Measurements from ENCODE around the gene GTF2F1.
"Not testable (repeated sequence)": the region's sequence is repeated elsewhere in the genome, so short reads cannot be mapped to it uniquely, and the experiment has no call there.

GTF2F1 gene, protein sequence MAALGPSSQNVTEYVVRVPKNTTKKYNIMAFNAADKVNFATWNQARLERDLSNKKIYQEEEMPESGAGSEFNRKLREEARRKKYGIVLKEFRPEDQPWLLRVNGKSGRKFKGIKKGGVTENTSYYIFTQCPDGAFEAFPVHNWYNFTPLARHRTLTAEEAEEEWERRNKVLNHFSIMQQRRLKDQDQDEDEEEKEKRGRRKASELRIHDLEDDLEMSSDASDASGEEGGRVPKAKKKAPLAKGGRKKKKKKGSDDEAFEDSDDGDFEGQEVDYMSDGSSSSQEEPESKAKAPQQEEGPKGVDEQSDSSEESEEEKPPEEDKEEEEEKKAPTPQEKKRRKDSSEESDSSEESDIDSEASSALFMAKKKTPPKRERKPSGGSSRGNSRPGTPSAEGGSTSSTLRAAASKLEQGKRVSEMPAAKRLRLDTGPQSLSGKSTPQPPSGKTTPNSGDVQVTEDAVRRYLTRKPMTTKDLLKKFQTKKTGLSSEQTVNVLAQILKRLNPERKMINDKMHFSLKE

DNA sequence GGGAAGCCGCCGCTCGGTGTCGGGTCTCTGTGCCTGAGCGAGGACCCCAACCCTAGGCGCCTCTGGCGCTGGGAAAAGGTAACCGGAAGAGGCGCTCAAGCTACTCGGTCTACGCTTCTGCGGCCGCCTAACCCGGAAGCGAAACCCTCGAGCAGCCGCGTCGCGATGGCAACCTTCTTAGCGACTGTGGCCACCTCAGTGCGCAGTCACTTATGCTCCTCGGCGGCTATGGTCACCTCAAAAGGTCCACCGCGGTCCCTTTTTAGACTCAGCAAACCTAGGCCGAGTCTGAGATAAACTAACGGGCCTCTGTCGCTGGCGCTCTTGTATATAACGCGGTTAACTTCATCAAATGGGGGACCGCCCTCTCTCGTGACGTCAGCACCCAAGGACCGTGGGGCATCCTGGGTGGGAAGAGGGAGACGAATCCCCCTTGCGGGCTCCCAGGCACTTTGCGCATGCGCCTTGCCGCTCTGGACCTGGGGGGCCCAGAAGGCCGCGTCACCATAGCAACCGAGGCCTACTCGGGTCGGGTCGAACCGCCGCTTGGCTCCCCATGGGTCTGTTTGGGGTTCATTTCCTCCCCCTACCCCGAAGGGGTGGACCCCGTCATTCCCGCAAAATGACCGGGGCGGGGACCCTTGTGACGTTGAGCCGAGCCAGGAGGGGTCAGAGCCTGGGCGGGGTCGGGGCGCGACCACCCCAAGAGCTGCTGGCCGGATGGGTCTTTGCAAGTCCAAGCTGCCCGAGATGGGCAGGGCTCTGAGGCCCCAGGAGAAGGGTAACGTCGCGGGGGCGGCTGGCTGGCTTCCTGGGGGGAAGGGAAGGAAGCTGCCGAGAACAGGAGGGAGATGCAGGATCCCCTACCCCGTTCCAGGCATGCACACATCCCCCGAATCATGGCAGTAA lies at the start of gene GTF2F1:
Gene GTF2F1 (minus strand): TSS at position 91 of the 909 bp plus-strand sequence. CDS start 169 bp downstream, outside the sequence.
- DNase-seq (ENCODE audit: extremely low spot score, insufficient read length, low read depth): peak; percentile 91
- FAIRE-seq: peak; percentile 96

DNA sequence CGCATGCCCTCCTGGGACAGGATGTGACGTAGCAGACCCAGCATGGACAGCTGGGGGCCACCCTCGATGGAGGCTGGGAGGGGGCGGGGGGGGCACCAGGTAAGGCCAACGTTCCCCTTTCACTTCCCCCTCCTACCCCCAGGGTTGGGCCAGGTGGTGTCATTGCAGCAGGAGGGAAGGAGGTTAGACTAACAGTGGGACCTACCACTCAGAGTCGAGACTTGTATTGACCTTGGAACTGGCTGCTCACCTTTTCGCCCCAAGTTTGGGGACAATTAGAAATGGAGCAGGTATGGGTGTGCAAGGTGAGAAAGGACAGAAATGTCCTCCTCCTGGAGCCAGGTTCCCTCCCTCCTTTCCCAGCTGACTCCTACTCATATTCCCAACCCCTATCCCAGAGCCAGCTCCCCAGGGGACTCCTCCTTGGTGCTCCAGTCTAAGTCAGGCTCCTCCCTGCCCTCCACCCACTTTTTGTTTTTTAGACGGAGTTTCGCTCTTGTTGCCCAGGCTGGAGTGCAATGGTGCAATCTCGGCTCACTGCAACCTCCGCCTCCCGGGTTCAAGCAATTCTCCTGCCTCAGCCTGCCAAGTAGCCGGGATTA lies 49.2 kb upstream of the GTF2F1 start:
- no peak for DNase-seq (ENCODE audit: extremely low spot score, insufficient read length, low read depth)
- FAIRE-seq: no peak

DNA sequence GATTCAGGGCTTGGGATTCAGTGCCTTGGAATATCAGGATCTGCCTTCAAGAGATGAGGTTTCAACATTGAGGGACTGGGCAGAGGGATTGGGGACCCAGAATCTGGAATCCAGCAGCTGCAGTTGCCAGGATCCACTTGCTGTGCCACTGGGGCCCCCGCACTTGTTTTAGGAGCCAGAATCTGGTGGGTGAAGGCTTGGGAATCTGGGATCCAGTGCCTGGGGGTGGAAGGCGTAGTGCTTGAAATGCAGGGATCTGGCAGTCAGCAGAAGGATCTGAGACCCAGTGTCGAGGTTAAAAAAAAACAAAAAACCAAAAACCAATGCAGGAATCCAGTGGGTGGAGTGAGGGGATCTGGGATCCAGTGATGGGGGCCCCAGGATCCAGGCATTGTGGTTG lies 47.9 kb upstream of the GTF2F1 start:
- FAIRE-seq (no peak), DNase-seq (ENCODE audit: extremely low spot score, insufficient read length, low read depth) (no peak)

DNA sequence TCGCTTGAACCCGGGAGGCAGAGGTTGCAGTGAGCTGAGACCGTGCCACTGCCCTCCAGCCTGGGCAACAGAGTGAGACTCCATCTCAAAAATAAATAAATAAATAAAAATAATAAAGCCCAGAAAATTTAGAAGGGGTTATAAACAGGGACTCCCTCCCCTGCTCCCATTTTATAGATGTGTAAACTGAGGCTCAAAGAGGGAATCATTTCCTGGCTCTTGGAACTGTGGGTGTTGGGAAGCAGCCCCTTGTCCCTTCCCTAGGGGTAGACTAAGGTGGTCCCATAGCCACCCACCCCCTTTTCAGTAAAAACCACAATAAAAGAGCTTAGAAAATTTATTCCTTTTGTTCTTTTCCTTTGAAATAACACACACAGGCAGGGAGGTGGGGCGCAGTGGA lies 46.8 kb upstream of the GTF2F1 start:
- FAIRE-seq: no peak
- DNase-seq (ENCODE audit: extremely low spot score, insufficient read length, low read depth): no peak

DNA sequence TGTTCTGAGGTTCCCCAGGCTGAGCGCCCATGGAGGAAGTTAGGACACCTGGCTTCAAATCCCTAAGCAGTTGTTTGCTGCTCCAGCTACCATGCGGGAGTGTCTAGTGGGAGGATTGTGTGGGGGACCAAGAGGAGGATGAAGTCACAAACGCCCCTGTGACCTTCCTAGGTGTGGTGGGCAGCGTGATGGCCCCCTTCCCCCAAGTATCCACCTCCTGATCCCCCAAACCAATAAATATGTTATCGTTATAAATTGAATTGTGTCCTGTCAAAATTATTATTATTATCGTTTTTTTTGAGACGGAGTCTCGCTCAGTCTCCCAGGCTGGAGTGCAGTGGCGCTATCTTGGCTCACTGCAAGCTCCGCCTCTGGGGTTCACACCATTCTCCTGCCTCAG lies 40.7 kb upstream of the GTF2F1 start, which contains the start of gene SLC25A41:
Gene SLC25A41 (minus strand): TSS at position 101 of the 400 bp plus-strand sequence. CDS start 70 bp downstream, at position 31.
- DNase-seq (ENCODE audit: extremely low spot score, insufficient read length, low read depth) (no peak), FAIRE-seq (no peak)

DNA sequence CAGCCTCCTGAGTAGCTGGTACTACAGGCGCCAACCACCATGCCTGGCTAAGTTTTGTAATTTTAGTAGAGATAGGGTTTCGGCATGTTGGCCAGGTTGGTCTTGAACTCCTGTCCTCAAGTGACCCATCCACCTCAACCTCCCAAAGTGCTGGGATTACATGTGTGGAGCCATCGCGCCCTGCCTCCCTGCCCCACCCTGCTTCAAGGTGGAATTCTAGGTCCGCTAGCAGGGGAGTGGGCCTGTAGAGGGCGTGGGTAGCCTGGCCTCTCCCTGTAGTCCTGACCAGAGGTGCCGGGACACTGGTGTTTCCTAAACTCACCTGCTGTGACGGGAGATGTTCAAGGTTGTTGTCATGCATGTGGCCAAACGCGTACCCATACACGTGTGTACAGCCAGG lies 40.2 kb upstream of the GTF2F1 start:
- FAIRE-seq (no peak), DNase-seq (ENCODE audit: extremely low spot score, insufficient read length, low read depth) (no peak)

DNA sequence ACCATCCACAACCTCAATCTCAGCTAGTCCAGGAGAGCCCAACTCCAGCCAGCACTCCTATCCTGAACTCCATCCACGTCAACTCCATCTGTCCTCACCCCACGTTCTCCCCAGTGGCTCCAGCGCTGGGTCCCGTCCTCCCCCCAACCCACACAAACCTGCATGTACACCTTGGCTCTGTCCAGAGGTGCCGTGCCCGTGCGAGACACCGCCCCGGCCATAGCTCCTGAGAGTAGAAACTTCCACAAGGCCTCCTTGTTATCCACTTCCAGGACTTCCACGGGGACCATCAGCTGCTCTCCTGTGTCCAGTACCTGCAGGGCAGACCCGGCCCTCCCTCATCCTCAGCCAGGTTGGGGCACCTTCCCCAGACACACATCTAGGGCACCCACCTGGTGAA lies 38.9 kb upstream of the GTF2F1 start:
- DNase-seq (ENCODE audit: extremely low spot score, insufficient read length, low read depth): no peak
- no peak for FAIRE-seq

DNA sequence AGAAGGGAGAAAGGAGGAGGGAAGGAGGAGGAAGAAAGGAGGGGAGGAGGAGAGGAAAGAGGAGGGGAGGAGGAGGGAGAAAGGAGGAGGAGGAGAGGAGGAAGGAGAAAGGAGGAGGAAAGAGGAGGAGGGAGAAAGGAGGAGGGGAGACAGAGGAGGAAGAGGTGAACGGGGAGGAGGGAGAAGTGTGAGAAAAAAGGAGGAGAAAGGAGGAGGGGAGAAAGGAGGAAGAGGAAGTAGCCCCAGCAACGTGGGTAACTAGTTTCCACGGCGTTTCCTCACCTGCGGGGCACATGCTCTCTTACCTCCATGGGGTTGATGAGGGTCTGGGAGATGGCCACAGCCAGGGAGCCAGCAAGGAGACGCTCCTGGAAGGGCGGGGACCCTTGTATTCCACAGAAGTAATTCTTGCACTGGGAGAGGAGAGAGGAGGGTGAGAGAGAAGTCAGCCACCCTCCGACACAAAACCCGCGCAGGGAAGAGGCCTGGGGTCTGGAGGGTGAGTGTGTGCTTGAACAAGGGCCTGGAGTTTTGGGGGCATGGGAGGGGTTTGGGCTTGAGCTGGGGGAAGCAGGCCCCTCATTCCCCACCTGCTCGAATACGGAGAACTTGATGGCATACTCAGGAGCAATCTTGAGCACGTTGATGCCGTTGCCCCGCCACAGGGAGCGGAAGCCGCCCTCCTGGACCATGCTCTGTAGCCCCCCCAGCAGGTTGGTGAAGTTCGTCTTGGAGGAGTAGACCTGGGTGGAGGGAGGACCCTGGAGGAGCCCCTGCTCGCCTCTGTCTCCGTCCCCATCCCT lies 36.7 kb upstream of the GTF2F1 start:
- FAIRE-seq (no peak), DNase-seq (ENCODE audit: extremely low spot score, insufficient read length, low read depth) (no peak)

DNA sequence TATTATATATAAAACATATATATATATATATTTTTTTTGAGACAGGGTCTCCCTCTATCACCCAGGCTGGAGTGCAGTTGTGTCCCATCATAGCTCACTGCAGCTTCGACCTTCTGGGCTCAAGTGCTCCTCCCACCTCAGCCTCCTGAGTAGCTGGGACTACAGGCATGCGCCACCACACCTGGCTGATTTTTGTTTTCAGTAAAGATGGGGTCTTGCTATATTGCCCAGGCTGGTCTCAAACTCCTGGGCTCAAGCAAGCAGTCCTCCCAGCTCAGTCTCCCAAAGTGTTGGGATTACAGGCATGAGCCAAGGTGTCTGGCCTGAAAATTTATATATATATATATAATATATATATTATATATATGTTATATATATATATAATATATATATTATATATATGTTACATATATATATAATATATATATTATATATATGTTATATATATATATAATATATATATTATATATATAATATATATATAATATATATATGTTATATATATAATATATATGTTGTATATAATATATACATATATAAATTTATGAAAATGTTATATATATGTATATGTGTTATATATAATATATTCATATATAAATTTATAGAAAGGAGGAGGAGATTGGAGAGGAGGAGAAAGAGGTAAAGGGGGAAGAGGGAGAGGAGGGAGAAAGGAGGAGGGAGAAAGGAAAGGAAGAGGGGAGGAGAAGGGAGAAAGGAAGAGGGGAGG lies 35.9 kb upstream of the GTF2F1 start:
- not testable (repeated sequence) for DNase-seq (ENCODE audit: extremely low spot score, insufficient read length, low read depth); FAIRE-seq

DNA sequence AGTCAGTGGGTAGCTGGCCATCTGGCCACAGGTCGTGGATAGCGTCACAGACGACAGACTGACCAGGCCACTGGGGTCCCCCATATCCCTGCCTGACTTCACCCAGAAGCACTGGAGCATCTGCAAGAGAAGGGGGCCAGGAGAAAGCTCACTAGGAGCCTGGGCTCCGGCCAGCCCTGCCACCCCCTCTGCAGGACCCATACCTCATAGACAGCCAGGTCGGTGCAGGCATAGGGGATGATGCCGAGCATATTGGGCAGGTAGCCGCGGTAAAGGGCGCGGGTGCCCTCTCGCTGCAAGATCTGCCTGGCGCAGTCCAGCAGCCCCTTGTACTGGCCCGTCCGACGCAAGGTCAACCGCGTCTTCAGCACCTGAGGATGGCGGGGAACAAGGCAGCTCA lies 34.2 kb upstream of the GTF2F1 start:
- FAIRE-seq (no peak), DNase-seq (ENCODE audit: extremely low spot score, insufficient read length, low read depth) (no peak)

DNA sequence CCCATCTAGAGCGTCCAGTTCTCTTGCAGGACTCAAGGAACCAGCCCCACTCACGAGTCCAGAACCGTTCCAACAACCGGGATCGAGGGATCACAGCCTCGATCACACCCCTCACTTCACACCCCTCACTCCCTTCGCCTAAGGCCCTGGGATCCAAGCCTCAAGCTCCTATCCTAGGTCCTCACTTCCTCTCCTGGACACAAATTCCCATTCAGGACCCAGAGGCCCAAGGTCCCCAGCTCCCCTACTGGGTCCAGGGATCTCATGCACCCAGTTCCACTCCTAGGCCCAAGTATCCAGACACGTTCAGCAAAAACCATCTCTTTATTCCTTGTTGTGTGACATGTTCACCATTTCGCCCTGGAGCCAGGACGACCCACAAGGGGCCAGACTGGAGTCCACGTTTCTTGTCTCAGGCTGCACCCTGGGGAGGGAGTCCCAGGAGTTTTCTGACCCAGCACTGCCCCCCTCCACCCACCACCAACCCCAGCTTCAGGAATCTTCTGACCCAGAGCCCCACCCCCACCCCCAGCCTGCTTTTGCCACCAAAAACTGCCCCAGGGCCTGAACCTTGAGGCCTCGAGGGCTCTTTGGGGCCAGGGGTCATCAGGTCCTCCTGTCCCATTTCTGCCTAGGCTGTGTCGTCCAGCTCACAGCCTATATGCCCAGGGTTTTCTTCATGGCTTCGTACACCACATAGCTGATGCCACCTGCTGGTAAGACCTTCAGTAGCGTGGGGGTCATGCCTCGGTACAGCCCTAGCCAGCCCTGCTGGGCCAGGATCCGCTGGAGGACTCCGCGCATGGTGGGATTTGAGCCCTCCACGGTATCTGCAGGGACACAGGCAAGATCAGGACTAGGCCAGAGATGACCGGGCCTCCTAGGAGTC lies 33.0 kb upstream of the GTF2F1 start:
- peak; percentile 24 for FAIRE-seq
- no peak for DNase-seq (ENCODE audit: extremely low spot score, insufficient read length, low read depth)

DNA sequence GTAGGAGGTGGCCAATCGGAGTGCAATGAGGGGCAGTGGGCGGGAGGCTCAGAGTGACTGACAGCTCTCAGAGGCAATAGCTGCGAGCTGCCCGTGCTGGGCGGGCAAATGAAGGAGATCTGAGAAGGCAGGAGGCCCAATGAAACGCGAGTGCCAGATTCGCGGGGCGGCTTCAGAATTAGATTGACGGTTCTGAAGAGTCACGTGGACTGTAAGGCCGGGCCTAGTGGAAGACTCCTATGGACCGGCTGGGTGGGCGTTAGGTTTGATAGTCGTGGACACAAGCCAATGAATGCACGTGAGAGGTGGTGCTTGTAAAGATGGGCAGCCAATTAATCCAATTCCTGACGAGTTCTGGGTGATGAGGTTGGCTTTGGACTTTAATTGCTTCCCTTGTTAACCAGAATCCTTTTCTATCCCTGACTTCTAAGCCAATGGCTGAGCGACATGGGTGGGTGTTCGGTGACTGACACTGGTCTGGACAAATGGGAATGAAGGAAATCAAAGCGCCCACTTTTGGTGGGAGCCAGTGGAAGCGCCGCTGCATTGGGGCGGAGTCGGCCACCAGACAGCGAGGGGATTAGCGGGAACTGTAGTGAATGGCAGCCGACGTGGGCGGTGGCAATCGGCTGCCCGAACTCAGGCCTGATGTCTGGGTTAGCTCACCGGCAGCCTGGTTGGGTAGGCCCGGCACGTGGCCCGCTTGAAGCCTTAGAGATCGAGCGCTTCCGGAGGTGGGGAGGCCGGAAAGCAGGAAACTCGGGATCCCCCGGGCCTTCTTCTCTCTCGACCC lies 32.2 kb upstream of the GTF2F1 start:
- DNase-seq (ENCODE audit: extremely low spot score, insufficient read length, low read depth) (peak; percentile 97), FAIRE-seq (peak; percentile 100)

DNA sequence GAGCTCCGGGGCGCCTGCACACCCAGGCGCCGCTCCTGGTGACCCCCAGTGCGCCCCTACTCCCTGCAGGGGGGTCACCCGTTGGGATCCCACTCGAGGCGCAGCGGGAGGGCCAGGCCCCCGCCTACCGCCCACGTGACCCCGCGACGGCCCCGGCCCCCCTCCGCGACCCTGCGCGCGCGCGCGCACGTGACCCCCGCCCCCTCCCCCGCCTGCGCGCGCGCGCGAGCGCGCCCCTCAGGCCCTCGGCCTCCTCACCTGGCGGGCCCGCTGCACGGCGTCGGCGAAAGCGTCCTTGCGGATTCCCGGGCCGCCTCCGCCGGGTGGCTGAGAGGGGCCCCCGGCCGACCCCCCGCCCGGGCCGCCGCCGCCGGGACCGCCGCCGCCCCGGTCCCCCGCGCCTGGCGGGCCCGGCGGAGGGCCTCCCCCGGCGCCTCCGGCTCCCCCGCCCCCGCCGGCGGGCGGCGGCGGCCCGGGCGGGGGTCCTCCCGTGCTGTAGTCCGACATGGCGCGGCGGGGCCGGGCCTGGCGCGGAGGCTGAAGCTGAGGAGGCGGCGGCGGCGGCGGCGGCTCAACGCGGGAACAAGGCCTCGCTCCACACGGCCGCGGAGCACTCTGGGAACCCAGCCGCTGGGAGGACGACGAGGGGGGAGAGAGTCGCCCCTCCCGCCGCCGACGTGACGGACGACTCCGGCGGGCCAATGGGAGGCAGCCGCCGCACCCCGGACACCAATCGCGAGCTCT lies 31.4 kb upstream of the GTF2F1 start, which contains the start of gene KHSRP:
Gene KHSRP (minus strand): TSS at position 617 of the 744 bp plus-strand sequence. CDS start 110 bp downstream, at position 507.
- no peak for DNase-seq (ENCODE audit: extremely low spot score, insufficient read length, low read depth)

DNA sequence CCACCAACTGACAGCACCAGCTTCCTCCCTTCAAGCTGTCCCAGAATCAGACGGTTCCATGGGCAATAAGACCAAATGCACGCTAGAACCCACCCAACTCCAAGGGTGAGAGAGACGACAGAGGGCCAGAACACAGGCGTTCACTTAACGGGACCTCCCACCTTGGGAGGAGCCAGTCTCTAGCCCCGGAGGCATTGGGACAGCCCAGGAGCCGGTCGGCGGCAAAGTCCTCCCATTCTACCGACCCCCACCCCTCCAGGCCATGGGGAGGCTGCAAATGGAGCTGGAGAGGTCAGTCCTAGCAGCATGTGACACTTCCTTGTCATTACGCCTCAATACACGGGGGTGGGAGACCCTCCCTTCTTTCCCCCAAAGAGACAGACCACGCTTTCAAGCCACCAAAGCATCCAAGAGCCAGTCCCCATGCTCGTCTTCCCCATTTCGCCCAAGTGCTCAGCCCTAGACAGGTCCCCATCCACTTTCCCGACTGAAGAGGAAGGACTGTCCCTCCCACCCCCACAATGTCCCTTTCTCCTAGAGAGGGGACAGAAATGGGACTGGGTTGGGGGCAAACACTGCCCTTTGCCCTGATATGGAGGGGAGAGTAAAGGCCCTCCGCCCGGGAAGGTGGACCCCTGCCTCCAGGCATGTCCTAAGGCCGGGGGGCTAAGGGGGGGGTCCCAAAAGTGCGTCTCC lies 30.7 kb upstream of the GTF2F1 start:
- no peak for DNase-seq (ENCODE audit: extremely low spot score, insufficient read length, low read depth)
- FAIRE-seq: peak; percentile 59

More for the DNA sequence above, 31.4 kb upstream of the GTF2F1 start, which contains the start of gene KHSRP:
- no peak for FAIRE-seq
